ENCODE measurements around the gene PRKCB. TPM values are rescaled to one million over a fixed set of nuclear protein-coding genes. Genes with fewer than 3 reads are reported as not detected.

The PRKCB gene
- total RNA-seq, 1 donor from 2014 or later: 0.69 TPM

GRCh38 chr16:23950291-23950894, 114.6 kb downstream of the PRKCB start:
- peaks cover 2% of the 10 kb centered on the region for H3K27me3 Mint-ChIP-seq (ENCODE audit: unreplicated experiment)
- H3K27ac Mint-ChIP-seq (ENCODE audit: unreplicated experiment): no peak overlapping the region
- peaks cover 17% of the 10 kb centered on the region for H3K4me1 Mint-ChIP-seq (ENCODE audit: low read depth, unreplicated experiment)
- H3K4me3 Mint-ChIP-seq (ENCODE audit: unreplicated experiment): no peak overlapping the region
- H3K36me3 Mint-ChIP-seq (ENCODE audit: unreplicated experiment): no peaks in the 10 kb centered on the region
- no peak for DNase-seq
- TF ChIP-seq, protein P1, sequence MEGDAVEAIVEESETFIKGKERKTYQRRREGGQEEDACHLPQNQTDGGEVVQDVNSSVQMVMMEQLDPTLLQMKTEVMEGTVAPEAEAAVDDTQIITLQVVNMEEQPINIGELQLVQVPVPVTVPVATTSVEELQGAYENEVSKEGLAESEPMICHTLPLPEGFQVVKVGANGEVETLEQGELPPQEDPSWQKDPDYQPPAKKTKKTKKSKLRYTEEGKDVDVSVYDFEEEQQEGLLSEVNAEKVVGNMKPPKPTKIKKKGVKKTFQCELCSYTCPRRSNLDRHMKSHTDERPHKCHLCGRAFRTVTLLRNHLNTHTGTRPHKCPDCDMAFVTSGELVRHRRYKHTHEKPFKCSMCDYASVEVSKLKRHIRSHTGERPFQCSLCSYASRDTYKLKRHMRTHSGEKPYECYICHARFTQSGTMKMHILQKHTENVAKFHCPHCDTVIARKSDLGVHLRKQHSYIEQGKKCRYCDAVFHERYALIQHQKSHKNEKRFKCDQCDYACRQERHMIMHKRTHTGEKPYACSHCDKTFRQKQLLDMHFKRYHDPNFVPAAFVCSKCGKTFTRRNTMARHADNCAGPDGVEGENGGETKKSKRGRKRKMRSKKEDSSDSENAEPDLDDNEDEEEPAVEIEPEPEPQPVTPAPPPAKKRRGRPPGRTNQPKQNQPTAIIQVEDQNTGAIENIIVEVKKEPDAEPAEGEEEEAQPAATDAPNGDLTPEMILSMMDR (IDR thresholded peaks at IDR 0.05; ENCODE audit: partially characterized antibody, unreplicated experiment): no peak
- peaks cover 4% of the 10 kb centered on the region for H3K9me3 Mint-ChIP-seq (ENCODE audit: unreplicated experiment)

DNA sequence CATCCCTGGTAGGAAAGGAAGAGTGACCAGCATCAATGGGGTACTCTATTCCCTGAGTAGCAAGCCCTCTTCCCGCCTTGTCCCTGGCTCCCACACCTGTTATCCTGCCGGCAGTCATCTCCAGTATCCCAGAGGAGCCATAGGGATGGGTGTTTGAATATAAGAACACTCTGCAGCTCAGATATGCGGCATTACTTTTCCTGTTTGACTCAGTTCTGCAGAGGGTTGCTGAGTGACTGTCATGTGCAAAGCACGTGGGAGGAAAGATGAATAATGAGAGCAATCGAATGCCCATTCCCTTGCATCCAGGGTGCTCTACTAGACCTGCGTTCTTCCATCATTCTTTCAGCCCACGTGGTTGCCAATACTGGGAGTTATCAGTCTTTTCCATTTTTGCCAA, 115.1 kb downstream of the PRKCB start:
- H3K36me3 Mint-ChIP-seq (ENCODE audit: unreplicated experiment): no peaks in the 10 kb centered on the region
- no peak overlapping the region for H3K4me3 Mint-ChIP-seq (ENCODE audit: unreplicated experiment)
- H3K27ac Mint-ChIP-seq (ENCODE audit: unreplicated experiment): no peak overlapping the region
- TF ChIP-seq, protein P1 (IDR thresholded peaks at IDR 0.05; ENCODE audit: partially characterized antibody, unreplicated experiment): no peak
- peaks cover 17% of the 10 kb centered on the region for H3K4me1 Mint-ChIP-seq (ENCODE audit: low read depth, unreplicated experiment)
- DNase-seq: no peak
- H3K9me3 Mint-ChIP-seq (ENCODE audit: unreplicated experiment): peaks cover 4% of the 10 kb centered on the region
- peaks cover 2% of the 10 kb centered on the region for H3K27me3 Mint-ChIP-seq (ENCODE audit: unreplicated experiment)

GRCh38 chr16:23952128-23952970, 116.6 kb downstream of the PRKCB start:
- peaks cover 17% of the 10 kb centered on the region for H3K4me1 Mint-ChIP-seq (ENCODE audit: low read depth, unreplicated experiment)
- H3K4me3 Mint-ChIP-seq (ENCODE audit: unreplicated experiment): peak overlapping the region; percentile 31
- TF ChIP-seq, protein P1 (IDR thresholded peaks at IDR 0.05; ENCODE audit: partially characterized antibody, unreplicated experiment): no peak
- no peaks in the 10 kb centered on the region for H3K36me3 Mint-ChIP-seq (ENCODE audit: unreplicated experiment)
- no peaks in the 10 kb centered on the region for H3K27me3 Mint-ChIP-seq (ENCODE audit: unreplicated experiment)
- H3K9me3 Mint-ChIP-seq (ENCODE audit: unreplicated experiment): peaks cover 4% of the 10 kb centered on the region
- no peak for DNase-seq
- H3K27ac Mint-ChIP-seq (ENCODE audit: unreplicated experiment): no peak overlapping the region

DNA sequence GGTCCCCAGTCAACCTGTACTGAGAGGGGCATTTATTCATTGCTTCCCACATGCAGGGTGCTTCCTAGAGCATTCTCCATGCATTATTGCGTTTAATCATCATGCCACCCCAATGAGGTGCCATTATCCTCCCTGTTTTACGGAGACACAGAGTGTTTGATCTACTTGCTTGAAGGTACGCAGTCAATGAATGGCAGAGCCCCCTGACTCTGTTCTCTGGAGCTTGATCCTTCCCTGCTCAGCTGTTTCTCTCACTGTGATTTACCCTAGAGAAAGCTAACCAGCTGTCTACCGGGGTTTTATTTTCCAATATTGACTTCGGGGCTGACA, 117.2 kb downstream of the PRKCB start:
- Mint-ChIP-seq H3K9me3 (ENCODE audit: unreplicated experiment) (peaks cover 4% of the 10 kb centered on the region), H3K4me1 (ENCODE audit: low read depth, unreplicated experiment) (peaks cover 17% of the 10 kb centered on the region), H3K36me3 (ENCODE audit: unreplicated experiment) (no peaks in the 10 kb centered on the region), H3K4me3 (ENCODE audit: unreplicated experiment) (peak overlapping the region; percentile 6), H3K27ac (ENCODE audit: unreplicated experiment) (no peak overlapping the region), H3K27me3 (ENCODE audit: unreplicated experiment) (no peaks in the 10 kb centered on the region)
- TF ChIP-seq, protein P1 (IDR thresholded peaks at IDR 0.05; ENCODE audit: partially characterized antibody, unreplicated experiment): no peak
- DNase-seq: no peak

- H3K27me3 Mint-ChIP-seq (ENCODE audit: unreplicated experiment): no peaks in the 10 kb centered on the region
- H3K4me3 Mint-ChIP-seq (ENCODE audit: unreplicated experiment): no peak overlapping the region
- H3K4me1 Mint-ChIP-seq (ENCODE audit: low read depth, unreplicated experiment): peaks cover 17% of the 10 kb centered on the region
- DNase-seq: no peak
- peaks cover 4% of the 10 kb centered on the region for H3K9me3 Mint-ChIP-seq (ENCODE audit: unreplicated experiment)
- H3K27ac Mint-ChIP-seq (ENCODE audit: unreplicated experiment): no peak overlapping the region
- no peaks in the 10 kb centered on the region for H3K36me3 Mint-ChIP-seq (ENCODE audit: unreplicated experiment)
- TF ChIP-seq, protein P1 (IDR thresholded peaks at IDR 0.05; ENCODE audit: partially characterized antibody, unreplicated experiment): no peak
Observed at GRCh38 chr16:23953476-23953875, 117.7 kb downstream of the PRKCB start.
